Panc1 (cell line): ENCODE data around the gene TBC1D22A. TPM values are rescaled to one million over a fixed set of nuclear protein-coding genes. Genes with fewer than 3 reads are reported as not detected.

Experiments used
- ATAC-seq: fragments of 200-7000 bp; cut with Tn5 transposase; 2 replicates; pipeline ENCODE4 v1.9.1; 2020; ENCODE audit warnings: mild to moderate bottlenecking, moderate library complexity
- BruUV-seq: library from RNA; stranded (reverse); fragments of 400-500 nt; replicated peaks from 2 replicates; lab custom pipeline; 2021; lab: Mats Ljungman, UMichigan
- CTCF ChIA-PET: fragments of 300-600 bp; sonication (Branson Sonifier 250); formaldehyde crosslinking; loops from one replicate; lab custom pipeline; 2022; ENCODE audit warnings: antibody characterized with exemption; lab: Charles Lee
- POLR2A ChIA-PET: fragments of 300-600 bp; sonication (Branson Sonifier 250); formaldehyde crosslinking; loops from one replicate; lab custom pipeline; 2022; ENCODE audit warnings: antibody characterized with exemption; lab: Charles Lee
- DNase-seq: peaks from one replicate; pipeline ENCODE4 v3.0.0-alpha.2; 2010; ENCODE audit warnings: low read depth, low spot score
- H3K27ac ChIP-seq: 2 replicates; pipeline ENCODE4 v1.5.1; 2011; ENCODE audit warnings: mild to moderate bottlenecking, low read length, inconsistent platforms
- H3K27me3 ChIP-seq: fragments of 200-500 bp; sonication (Bioruptor generic); 2 replicates; pipeline ENCODE4 v1.6.0; 2014; ENCODE audit warnings: low read length, inconsistent platforms; ENCODE audit not compliant: control insufficient read depth, insufficient read depth
- H3K36me3 ChIP-seq: fragments of 200-500 bp; sonication (Bioruptor generic); 2 replicates; pipeline ENCODE4 v1.5.1; 2014; ENCODE audit warnings: inconsistent platforms, mild to moderate bottlenecking, low read length, moderate library complexity; ENCODE audit not compliant: control insufficient read depth, insufficient read depth
- H3K4me1 ChIP-seq: 2 replicates; pipeline ENCODE4 v1.5.1; 2011; ENCODE audit warnings: inconsistent platforms, mild to moderate bottlenecking, low read length, moderate library complexity; ENCODE audit not compliant: control insufficient read depth, insufficient read depth
- H3K4me3 ChIP-seq, 2 experiments: 2 replicates each; pipeline ENCODE4 v1.5.1; 2011 to 2012; ENCODE audit warnings: low read depth in 2 of 2, low read length in 2 of 2, mild to moderate bottlenecking in 2 of 2, inconsistent platforms in 1 of 2, moderate library complexity in 1 of 2
- H3K9me3 ChIP-seq: fragments of 200-500 bp; sonication (Bioruptor generic); 2 replicates; pipeline ENCODE4 v1.5.1; 2014; ENCODE audit warnings: low read depth, mild to moderate bottlenecking, inconsistent platforms, low read length, moderate library complexity; ENCODE audit not compliant: control insufficient read depth, insufficient read depth
- POLR2AphosphoS5 ChIP-seq: IDR thresholded peaks from 2 replicates; pipeline ENCODE4 v1.6.1; 2012; ENCODE audit warnings: mild to moderate bottlenecking, low read depth, low read length, moderate library complexity
- SIN3A ChIP-seq: IDR thresholded peaks from 2 replicates; pipeline ENCODE4 v1.6.1; 2012; ENCODE audit warnings: low read depth, mild to moderate bottlenecking, low read length, moderate library complexity, borderline replicate concordance; ENCODE audit not compliant: insufficient read depth
- TCF7L2 ChIP-seq: IDR thresholded peaks from 2 replicates; pipeline ENCODE4 v1.6.1; 2011; ENCODE audit warnings: mild to moderate bottlenecking, low read depth, low read length, inconsistent platforms
- in situ Hi-C: cut with HindIII; loops from 2 replicates; pipeline ENCODE4 v1.10.0; 2016; ENCODE audit warnings: low sequenced_read_pairs, low pct_unique_long_range_greater_than_20kb
- intact Hi-C: fragments of 100-400 bp; cut with micrococcal nuclease; formaldehyde crosslinking; loops from one replicate; pipeline ENCODE4 v1.10.0; 2022; ENCODE audit not compliant: unreplicated experiment
- total RNA-seq: library from RNA; stranded (reverse); gene quantifications from one replicate; pipeline ENCODE4 v1.2.1, GENCODE V29; 2021; ENCODE audit not compliant: unreplicated experiment
- TF ChIP-seq, protein P1 (sequence below), 2 experiments: IDR thresholded peaks; 2 replicates each; pipeline ENCODE4 v1.6.1; 2011 to 2012; ENCODE audit warnings: low read depth in 2 of 2, control low read depth in 1 of 2, low read length in 1 of 2, mild to moderate bottlenecking in 1 of 2, moderate library complexity in 1 of 2; ENCODE audit not compliant: insufficient read depth in 1 of 2
- TF ChIP-seq, protein P2 (sequence below): fragments of 450-650 bp; IDR thresholded peaks from 2 replicates; pipeline ENCODE4 v1.5.1; 2017; ENCODE audit warnings: mild to moderate bottlenecking

TBC1D22A gene
- total RNA-seq, 1 experiment from 2014 or later: 28.7 TPM

DNA sequence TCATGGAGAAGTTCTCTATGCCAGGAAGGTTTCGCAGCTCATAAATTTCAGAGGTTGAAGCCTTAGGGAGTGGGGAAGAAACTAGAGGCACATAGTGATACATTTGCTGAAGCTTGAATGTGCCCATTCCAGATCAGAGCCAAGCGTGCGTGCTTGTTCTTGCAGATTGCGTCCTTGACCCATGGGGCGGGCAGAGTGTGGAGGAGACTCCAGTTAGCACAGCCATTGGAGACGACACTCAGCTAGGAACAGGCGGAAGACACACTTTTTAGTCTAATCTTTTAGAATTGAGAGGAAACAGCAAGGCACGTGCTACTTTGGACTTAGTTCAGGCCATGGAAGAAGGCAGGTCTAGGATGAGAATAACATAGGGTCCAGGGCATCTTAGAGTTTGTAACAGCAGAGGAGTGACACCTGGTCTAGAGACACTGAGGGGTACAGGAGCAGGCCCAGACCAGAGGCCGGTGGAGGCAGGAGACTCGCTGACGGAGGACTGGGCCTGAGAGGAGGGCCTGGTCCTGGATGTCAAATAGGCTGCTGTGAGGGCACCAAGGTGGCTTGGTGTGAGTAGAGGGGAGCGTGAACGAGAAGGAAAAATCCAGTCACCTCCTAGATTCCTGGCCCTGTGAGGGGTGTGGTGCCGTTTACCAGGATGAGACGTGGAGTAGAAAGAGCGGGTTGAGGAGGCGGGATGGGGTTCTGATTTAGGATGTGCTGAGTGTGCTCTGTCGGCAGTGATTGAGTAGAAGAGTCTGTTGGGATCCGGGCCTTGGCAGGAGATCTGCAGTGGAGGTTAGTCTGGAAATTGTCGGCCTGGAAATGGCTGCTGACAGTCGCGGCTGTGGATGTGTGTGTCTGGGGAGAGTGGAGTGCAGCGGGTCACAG is 154.7 kb downstream of the TBC1D22A start:
- Histone ChIP-seq H3K27ac (no peak overlapping the region), H3K4me3 (no peak overlapping the region), H3K27me3 (no peaks in the 10 kb centered on the region), H3K9me3 (no peaks in the 10 kb centered on the region), H3K36me3 (no peaks in the 10 kb centered on the region), H3K4me1 (no peaks in the 10 kb centered on the region)
- no peak for ATAC-seq
- intact Hi-C loops: no loop called here
- ChIA-PET CTCF (no interaction called here), POLR2A (no interaction called here)
- no peak for DNase-seq
- in situ Hi-C loops: no loop called here
- BruUV-seq: no TSS peak
- TF ChIP-seq, protein P1, sequence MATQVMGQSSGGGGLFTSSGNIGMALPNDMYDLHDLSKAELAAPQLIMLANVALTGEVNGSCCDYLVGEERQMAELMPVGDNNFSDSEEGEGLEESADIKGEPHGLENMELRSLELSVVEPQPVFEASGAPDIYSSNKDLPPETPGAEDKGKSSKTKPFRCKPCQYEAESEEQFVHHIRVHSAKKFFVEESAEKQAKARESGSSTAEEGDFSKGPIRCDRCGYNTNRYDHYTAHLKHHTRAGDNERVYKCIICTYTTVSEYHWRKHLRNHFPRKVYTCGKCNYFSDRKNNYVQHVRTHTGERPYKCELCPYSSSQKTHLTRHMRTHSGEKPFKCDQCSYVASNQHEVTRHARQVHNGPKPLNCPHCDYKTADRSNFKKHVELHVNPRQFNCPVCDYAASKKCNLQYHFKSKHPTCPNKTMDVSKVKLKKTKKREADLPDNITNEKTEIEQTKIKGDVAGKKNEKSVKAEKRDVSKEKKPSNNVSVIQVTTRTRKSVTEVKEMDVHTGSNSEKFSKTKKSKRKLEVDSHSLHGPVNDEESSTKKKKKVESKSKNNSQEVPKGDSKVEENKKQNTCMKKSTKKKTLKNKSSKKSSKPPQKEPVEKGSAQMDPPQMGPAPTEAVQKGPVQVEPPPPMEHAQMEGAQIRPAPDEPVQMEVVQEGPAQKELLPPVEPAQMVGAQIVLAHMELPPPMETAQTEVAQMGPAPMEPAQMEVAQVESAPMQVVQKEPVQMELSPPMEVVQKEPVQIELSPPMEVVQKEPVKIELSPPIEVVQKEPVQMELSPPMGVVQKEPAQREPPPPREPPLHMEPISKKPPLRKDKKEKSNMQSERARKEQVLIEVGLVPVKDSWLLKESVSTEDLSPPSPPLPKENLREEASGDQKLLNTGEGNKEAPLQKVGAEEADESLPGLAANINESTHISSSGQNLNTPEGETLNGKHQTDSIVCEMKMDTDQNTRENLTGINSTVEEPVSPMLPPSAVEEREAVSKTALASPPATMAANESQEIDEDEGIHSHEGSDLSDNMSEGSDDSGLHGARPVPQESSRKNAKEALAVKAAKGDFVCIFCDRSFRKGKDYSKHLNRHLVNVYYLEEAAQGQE (IDR thresholded peaks at IDR 0.05; ENCODE audit: insufficient read depth in 1 of 2, low read depth in 2 of 2, low read length in 1 of 2): no peak
- TF ChIP-seq POLR2AphosphoS5 (no peak), SIN3A (no peak), TCF7L2 (no peak)
- TF ChIP-seq, protein P2, sequence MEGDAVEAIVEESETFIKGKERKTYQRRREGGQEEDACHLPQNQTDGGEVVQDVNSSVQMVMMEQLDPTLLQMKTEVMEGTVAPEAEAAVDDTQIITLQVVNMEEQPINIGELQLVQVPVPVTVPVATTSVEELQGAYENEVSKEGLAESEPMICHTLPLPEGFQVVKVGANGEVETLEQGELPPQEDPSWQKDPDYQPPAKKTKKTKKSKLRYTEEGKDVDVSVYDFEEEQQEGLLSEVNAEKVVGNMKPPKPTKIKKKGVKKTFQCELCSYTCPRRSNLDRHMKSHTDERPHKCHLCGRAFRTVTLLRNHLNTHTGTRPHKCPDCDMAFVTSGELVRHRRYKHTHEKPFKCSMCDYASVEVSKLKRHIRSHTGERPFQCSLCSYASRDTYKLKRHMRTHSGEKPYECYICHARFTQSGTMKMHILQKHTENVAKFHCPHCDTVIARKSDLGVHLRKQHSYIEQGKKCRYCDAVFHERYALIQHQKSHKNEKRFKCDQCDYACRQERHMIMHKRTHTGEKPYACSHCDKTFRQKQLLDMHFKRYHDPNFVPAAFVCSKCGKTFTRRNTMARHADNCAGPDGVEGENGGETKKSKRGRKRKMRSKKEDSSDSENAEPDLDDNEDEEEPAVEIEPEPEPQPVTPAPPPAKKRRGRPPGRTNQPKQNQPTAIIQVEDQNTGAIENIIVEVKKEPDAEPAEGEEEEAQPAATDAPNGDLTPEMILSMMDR: no peak

DNA sequence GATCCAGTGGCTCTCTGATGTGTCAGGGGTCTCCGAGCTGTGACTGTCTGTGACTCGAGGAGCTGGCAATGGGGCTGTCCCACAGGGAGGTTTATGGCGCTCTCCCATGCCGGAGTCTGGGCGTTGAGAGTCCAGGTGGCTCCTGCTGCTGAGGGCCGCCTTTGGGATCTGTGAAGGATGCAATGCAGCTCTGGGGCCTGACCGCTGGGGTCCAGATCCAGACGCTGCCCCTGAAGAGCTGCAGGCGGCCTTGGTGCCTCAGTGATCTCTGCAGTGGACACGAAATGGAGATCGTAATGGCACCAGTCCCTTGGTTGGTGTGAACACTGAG is 155.3 kb downstream of the TBC1D22A start:
- DNase-seq (no peak), ATAC-seq (no peak)
- Histone ChIP-seq H3K27me3 (no peaks in the 10 kb centered on the region), H3K4me3 (no peak overlapping the region), H3K27ac (no peak overlapping the region), H3K36me3 (no peaks in the 10 kb centered on the region), H3K9me3 (no peaks in the 10 kb centered on the region), H3K4me1 (no peaks in the 10 kb centered on the region)
- TF ChIP-seq, protein P1 (IDR thresholded peaks at IDR 0.05; ENCODE audit: insufficient read depth in 1 of 2, low read depth in 2 of 2, low read length in 1 of 2): no peak
- TF ChIP-seq TCF7L2 (no peak), POLR2AphosphoS5 (no peak), SIN3A (no peak)
- TF ChIP-seq, protein P2: no peak
- in situ Hi-C loops: no loop called here
- intact Hi-C loops: no loop called here
- no TSS peak for BruUV-seq
- POLR2A ChIA-PET: no interaction called here
- CTCF ChIA-PET: no interaction called here
